HCT116 (cell line): Measurements from ENCODE around the gene RUNX2. TPM values are rescaled to one million over a fixed set of nuclear protein-coding genes. Genes with fewer than 3 reads are reported as not detected.

Experiments
- ATAC-seq: fragments of 200-7000 bp; cut with Tn5 transposase; 2 replicates; pipeline ENCODE4 v1.9.1; 2020; ENCODE audit warnings: mild to moderate bottlenecking, moderate library complexity
- BruUV-seq: library from RNA; stranded (reverse); fragments of 400-500 nt; replicated peaks from 2 replicates; lab custom pipeline; 2021; lab: Mats Ljungman, UMichigan
- CTCF ChIA-PET: fragments of 300-600 bp; sonication (Branson Sonifier 250); formaldehyde crosslinking; loops from one replicate; lab custom pipeline; 2021; ENCODE audit warnings: antibody characterized with exemption; lab: Charles Lee
- POLR2A ChIA-PET: fragments of 300-600, 350-600 bp; sonication (Branson Sonifier 250); formaldehyde crosslinking; loops from one replicate; lab custom pipeline; 2021; ENCODE audit warnings: antibody characterized with exemption; lab: Charles Lee
- RAD21 ChIA-PET, 2 experiments: fragments of 300-600 bp; sonication (Branson Sonifier 250); formaldehyde crosslinking; loops; one replicate each; lab custom pipeline; 2023; ENCODE audit warnings: low total read pairs in 2 of 2; ENCODE audit not compliant: uncharacterized antibody in 2 of 2, unreplicated experiment in 2 of 2, low non-redundant PET in 1 of 2; lab: Charles Lee
- DNase-seq: peaks from one replicate; pipeline ENCODE4 v3.0.0-alpha.2; 2010; ENCODE audit warnings: low read depth, low spot score
- H2AFZ ChIP-seq: fragments of 200-600 bp; shearing (Covaris generic), sonication (generic); 2 replicates; pipeline ENCODE4 v1.6.1; 2017; ENCODE audit warnings: low read depth, mixed run types, mixed read lengths, antibody characterized with exemption, low read length; ENCODE audit not compliant: poor library complexity, severe bottlenecking
- H3K27ac ChIP-seq: 2 replicates; pipeline ENCODE4 v1.5.1; 2012; ENCODE audit warnings: low read depth, low read length
- H3K27me3 ChIP-seq: fragments of 200-600 bp; sonication (generic); 2 replicates; pipeline ENCODE4 v1.6.1; 2016; ENCODE audit warnings: mixed run types, low read length, mixed read lengths; ENCODE audit not compliant: insufficient read depth
- H3K36me3 ChIP-seq, 2 experiments: fragments of 200-500 bp in 1 of 2; fragments of 200-600 bp in 1 of 2; sonication (Bioruptor generic) in 1 of 2; sonication (generic) in 1 of 2; 2 replicates each; pipeline versions ENCODE4 v1.5.1 to v1.6.1; 2014 to 2016; ENCODE audit warnings: low read length in 2 of 2, inconsistent platforms in 1 of 2, mixed read lengths in 1 of 2, mixed run types in 1 of 2; ENCODE audit not compliant: insufficient read depth in 2 of 2, control insufficient read depth in 1 of 2
- H3K4me1 ChIP-seq, 2 experiments: fragments of 200-600 bp in 1 of 2; sonication (generic) in 1 of 2; 2 replicates each; pipeline versions ENCODE4 v1.5.1 to v1.6.1; 2012 to 2017; ENCODE audit warnings: low read length in 2 of 2, inconsistent platforms in 1 of 2, mild to moderate bottlenecking in 1 of 2, mixed read lengths in 1 of 2, mixed run types in 1 of 2, moderate library complexity in 1 of 2; ENCODE audit not compliant: insufficient read depth in 2 of 2, control insufficient read depth in 1 of 2
- H3K4me2 ChIP-seq: fragments of 200-600 bp; sonication (generic); 2 replicates; pipeline ENCODE4 v1.6.1; 2017; ENCODE audit warnings: mixed run types, low read length, mixed read lengths
- H3K4me3 ChIP-seq, 2 experiments: fragments of 200-600 bp in 1 of 2; sonication (generic) in 1 of 2; replicated peaks in 1 of 2; 2 replicates each; pipeline ENCODE4 v1.5.1; 2011 to 2016; ENCODE audit warnings: low read length in 2 of 2, control low read depth in 1 of 2, low read depth in 1 of 2, mild to moderate bottlenecking in 1 of 2, mixed read lengths in 1 of 2, mixed run types in 1 of 2
- H3K79me2 ChIP-seq: fragments of 200-600 bp; sonication (generic); 2 replicates; pipeline ENCODE4 v1.6.1; 2017; ENCODE audit warnings: mild to moderate bottlenecking, mixed run types, low read length, moderate library complexity, mixed read lengths; ENCODE audit not compliant: insufficient read depth
- H3K9ac ChIP-seq: fragments of 200-600 bp; sonication (generic); 2 replicates; pipeline ENCODE4 v1.6.1; 2016; ENCODE audit warnings: low read length, mixed read lengths
- H3K9me2 ChIP-seq: fragments of 200-600 bp; sonication (generic), shearing (Covaris generic); 2 replicates; pipeline ENCODE4 v1.6.1; 2017; ENCODE audit warnings: mixed run types, mild to moderate bottlenecking, moderate library complexity; ENCODE audit not compliant: insufficient read depth
- H3K9me3 ChIP-seq, 2 experiments: fragments of 200-500 bp in 1 of 2; fragments of 200-600 bp in 1 of 2; sonication (Bioruptor generic) in 1 of 2; sonication (generic) in 1 of 2; 2 replicates each; pipeline ENCODE4 v1.6.1; 2014 to 2017; ENCODE audit warnings: low read length in 2 of 2, mixed read lengths in 2 of 2, inconsistent platforms in 1 of 2, low read depth in 1 of 2, mild to moderate bottlenecking in 1 of 2, mixed run types in 1 of 2, moderate library complexity in 1 of 2; ENCODE audit not compliant: control insufficient read depth in 1 of 2, insufficient read depth in 1 of 2
- H4K20me1 ChIP-seq: fragments of 200-600 bp; sonication (generic), shearing (Covaris generic); 2 replicates; pipeline ENCODE4 v1.6.1; 2017; ENCODE audit warnings: mixed run types, mild to moderate bottlenecking, moderate library complexity; ENCODE audit not compliant: insufficient read depth
- CEBPB ChIP-seq: IDR thresholded peaks from 2 replicates; pipeline ENCODE4 v1.6.1; 2012; ENCODE audit warnings: low read depth
- CTCF ChIP-seq, 3 experiments: fragments of 200-600 bp in 1 of 3; sonication (generic) in 1 of 3; IDR thresholded peaks in 2 of 3; conservative IDR thresholded peaks in 1 of 3; 2 replicates each; pipeline ENCODE4 v1.5.1; 2012 to 2017; ENCODE audit warnings: low read depth in 2 of 3, low read length in 2 of 3, antibody characterized with exemption in 1 of 3, borderline replicate concordance in 1 of 3, control low read depth in 1 of 3, mild to moderate bottlenecking in 1 of 3, mixed read lengths in 1 of 3, mixed run types in 1 of 3, moderate library complexity in 1 of 3; ENCODE audit not compliant: insufficient read depth in 1 of 3
- EZH2 ChIP-seq: fragments of 200-600 bp; sonication (generic); IDR thresholded peaks from 2 replicates; pipeline ENCODE4 v1.6.1; 2017; ENCODE audit warnings: antibody characterized with exemption, mixed run types
- FOSL1 ChIP-seq: IDR thresholded peaks from 2 replicates; pipeline ENCODE4 v1.6.1; 2012; ENCODE audit warnings: low read depth
- JUND ChIP-seq: IDR thresholded peaks from 2 replicates; pipeline ENCODE4 v1.6.1; 2012
- SP1 ChIP-seq: IDR thresholded peaks from 2 replicates; pipeline ENCODE4 v1.6.1; 2012; ENCODE audit warnings: low read depth
- intact Hi-C: fragments of 100-400 bp; cut with micrococcal nuclease; formaldehyde crosslinking; loops from 2 replicates; pipeline ENCODE4 v1.10.0; 2022
- total RNA-seq: library from RNA; stranded (reverse); gene quantifications from one replicate; pipeline ENCODE4 v1.2.1, GENCODE V29; 2021; ENCODE audit not compliant: unreplicated experiment

Gene RUNX2
- total RNA-seq, 1 experiment from 2014 or later = 1.1 TPM

GRCh38 chr6:45607798-45608197, 279.7 kb downstream of the RUNX2 start:
- Histone ChIP-seq H3K9ac (no peak overlapping the region), H3K4me3 (no peak overlapping the region), H3K36me3 (no peaks in the 10 kb centered on the region), H2AFZ (peak overlapping the region; percentile 19), H3K4me1 (peaks cover 12 to 17% of the 10 kb centered on the region in 2 experiments), H3K4me2 (peak overlapping the region; percentile 31), H3K9me2 (no peaks in the 10 kb centered on the region)
- ChIA-PET POLR2A (no interaction called here), CTCF (no interaction called here)
- no TSS peak for BruUV-seq
- DNase-seq = peak; percentile 33
- TF ChIP-seq FOSL1 = peak; percentile 30; the same call in 1 of the 2 replicates
- TF ChIP-seq CEBPB = 0 out of 2 replicates have a peak, but pooled peaks have one; percentile 16
- no peak for TF ChIP-seq EZH2
- peak; percentile 27; the same call in 1 of the 2 replicates for TF ChIP-seq SP1
- TF ChIP-seq JUND = peak; percentile 56; the same call in 1 of the 2 replicates
- TF ChIP-seq, all 23 proteins: peak for 4
- H3K79me2 ChIP-seq = no peaks in the 10 kb centered on the region
- H3K27me3 ChIP-seq = no peaks in the 10 kb centered on the region
- RAD21 ChIA-PET = no interaction called here
- intact Hi-C loops = no loop called here
- peak; percentile 40; the same call in 1 of the 2 replicates for ATAC-seq
- H3K27ac ChIP-seq = no peak overlapping the region
- no peaks in the 10 kb centered on the region for H3K9me3 ChIP-seq
- no peaks in the 10 kb centered on the region for H4K20me1 ChIP-seq

- TF ChIP-seq CTCF (IDR thresholded peaks at IDR 0.05 in 2 of 3, conservative IDR thresholded peaks at IDR 0.05 in 1 of 3; ENCODE audit: borderline replicate concordance in 1 of 3, insufficient read depth in 1 of 3, low read depth in 2 of 3, low read length in 2 of 3) = no peak
- Histone ChIP-seq H4K20me1 (no peaks in the 10 kb centered on the region), H3K79me2 (no peaks in the 10 kb centered on the region), H3K9me2 (no peaks in the 10 kb centered on the region), H3K9me3 (no peaks in the 10 kb centered on the region), H3K4me1 (peaks cover 12 to 17% of the 10 kb centered on the region in 2 experiments), H3K9ac (no peak overlapping the region), H3K4me2 (peak overlapping the region; percentile 31), H3K27me3 (no peaks in the 10 kb centered on the region), H3K36me3 (no peaks in the 10 kb centered on the region), H3K4me3 (no peak overlapping the region), H2AFZ (peak overlapping the region; percentile 19), H3K27ac (no peak overlapping the region)
- ChIA-PET RAD21 (no interaction called here), POLR2A (no interaction called here), CTCF (no interaction called here)
- BruUV-seq = no TSS peak
- ATAC-seq = peak; percentile 63; the same call in 1 of the 2 replicates
- no peak for DNase-seq
- intact Hi-C loops = no loop called here
Observed at GRCh38 chr6:45608252-45608913, 280.3 kb downstream of the RUNX2 start.
